HG02571 (cell line): ENCODE data around the gene FAM228A.
"Not testable (repeated sequence)": the region's sequence is repeated elsewhere in the genome, so short reads cannot be mapped to it uniquely, and the experiment has no call there.

Source experiments
- ATAC-seq: cut with Tn5 transposase; IDR thresholded peaks from one replicate; pipeline ENCODE4 v1.9.1; 2021; ENCODE audit warnings: mild to moderate bottlenecking, moderate library complexity; ENCODE audit not compliant: unreplicated experiment

The FAM228A gene

GRCh38 chr2:24174851-24175277, at the start of gene FAM228A:
Gene FAM228A, plus strand, starts transcription at chr2:24175053. Its CDS starts 428 bp downstream, at chr2:24175481.
- no peak for ATAC-seq

GRCh38 chr2:24125956-24126355, 48.9 kb upstream of the FAM228A start:
- no peak for ATAC-seq

- no peak for ATAC-seq
Observed at GRCh38 chr2:24132543-24132942, 42.3 kb upstream of the FAM228A start.

- not testable (repeated sequence) for ATAC-seq
Observed at GRCh38 chr2:24140305-24140704, 34.5 kb upstream of the FAM228A start.

DNA sequence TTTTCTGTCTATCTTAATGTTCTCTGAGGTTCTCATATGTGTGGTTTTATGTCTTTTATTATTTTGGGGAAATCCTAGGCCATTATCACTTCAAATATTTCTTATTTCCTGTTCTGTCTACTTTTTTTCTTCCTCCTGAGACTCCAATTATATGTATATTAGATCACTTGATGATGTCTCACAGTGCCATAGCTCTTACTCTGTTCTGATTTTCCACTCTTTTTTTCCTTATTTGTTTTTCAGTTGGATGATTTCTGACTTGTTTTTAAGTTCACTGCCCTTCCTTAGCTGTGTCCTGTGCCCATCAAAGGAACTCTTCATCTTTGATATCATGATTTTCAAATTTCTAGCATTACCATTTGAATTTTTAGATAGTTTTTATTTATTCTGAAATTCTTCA, 27.5 kb upstream of the FAM228A start:
- no peak for ATAC-seq

GRCh38 chr2:24152413-24153197, 22.2 kb upstream of the FAM228A start:
- ATAC-seq, result no peak

GRCh38 chr2:24153478-24153877, 21.4 kb upstream of the FAM228A start:
- ATAC-seq, result no peak

DNA sequence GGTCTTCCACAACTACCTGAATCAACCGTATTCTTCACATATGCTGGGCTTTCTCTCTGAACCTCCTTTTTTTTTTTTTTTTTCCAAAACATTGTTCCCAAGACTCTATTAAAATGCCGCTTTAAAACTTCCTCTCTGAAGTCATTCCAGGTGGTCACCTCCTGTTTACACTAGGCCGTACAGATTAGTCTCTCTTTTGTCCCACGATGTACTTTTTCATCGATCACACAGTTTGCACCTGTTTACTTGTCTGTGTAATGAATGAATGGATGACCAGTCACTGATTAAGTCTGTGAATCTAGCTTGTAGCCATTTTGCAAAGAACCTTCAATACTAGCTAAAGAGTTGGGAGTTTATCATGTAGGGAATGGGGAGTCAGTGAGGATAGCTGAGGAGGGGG, 16.7 kb upstream of the FAM228A start:
- no peak for ATAC-seq

DNA sequence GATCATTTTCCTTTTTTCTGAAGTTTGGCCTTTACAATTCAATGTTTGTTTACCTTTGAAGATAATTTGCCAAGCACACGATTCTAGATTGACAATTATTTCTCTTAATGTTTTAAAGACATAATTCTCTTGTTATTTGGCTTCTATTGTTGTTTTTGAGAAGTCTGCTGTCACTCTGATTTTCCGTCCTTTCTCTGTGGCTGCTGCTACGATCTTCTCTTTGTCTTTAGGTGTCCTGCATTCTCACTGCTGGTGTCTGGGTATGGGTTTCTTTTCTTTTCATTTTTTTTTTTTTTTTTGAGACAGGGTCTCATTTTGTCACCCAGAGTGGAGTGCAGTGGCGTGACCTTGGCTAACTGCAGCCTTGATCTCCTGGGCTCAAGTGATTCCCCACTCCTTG, 15.1 kb upstream of the FAM228A start:
- no peak for ATAC-seq

DNA sequence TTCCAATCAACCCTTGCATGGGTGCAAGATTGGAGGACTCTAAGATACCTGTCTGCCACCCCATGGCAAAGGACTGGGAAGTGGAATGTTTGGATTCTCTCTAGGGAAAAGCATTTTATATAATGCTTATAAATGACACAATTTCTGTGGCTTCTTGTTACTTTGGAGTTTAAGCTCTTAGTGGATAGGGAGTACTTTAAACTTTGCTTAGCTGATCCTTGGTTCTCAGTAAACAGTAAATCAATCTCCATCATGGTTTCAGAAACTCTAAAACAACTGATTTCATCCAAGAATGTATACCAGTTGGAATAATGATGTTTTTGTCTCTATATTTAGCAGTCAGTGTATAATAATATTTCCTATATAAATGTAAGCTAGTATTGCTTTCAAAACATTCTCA, 14.1 kb upstream of the FAM228A start:
- ATAC-seq, result no peak

- no peak for ATAC-seq
Observed at GRCh38 chr2:24162494-24162893, 12.4 kb upstream of the FAM228A start.

DNA sequence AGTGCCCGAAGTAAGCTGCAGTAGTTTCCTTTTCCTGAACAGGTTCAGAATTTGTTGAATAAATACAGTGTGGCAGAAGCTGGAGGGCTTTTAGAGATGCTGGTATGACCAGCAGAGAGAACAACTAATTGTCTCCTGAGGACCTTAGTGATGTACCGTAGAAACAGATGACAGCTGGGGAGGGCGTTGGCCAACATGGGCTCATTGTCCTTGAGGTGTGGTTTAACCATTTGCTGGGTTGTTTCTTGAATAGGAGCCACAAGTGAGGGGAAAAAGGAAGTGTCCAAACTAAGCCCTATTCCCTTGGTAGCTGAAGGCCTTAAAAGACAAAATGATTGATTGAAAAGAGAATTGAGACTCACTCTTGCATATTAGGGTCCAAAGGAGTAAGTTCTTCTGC, 11.7 kb upstream of the FAM228A start:
- ATAC-seq, result no peak

DNA sequence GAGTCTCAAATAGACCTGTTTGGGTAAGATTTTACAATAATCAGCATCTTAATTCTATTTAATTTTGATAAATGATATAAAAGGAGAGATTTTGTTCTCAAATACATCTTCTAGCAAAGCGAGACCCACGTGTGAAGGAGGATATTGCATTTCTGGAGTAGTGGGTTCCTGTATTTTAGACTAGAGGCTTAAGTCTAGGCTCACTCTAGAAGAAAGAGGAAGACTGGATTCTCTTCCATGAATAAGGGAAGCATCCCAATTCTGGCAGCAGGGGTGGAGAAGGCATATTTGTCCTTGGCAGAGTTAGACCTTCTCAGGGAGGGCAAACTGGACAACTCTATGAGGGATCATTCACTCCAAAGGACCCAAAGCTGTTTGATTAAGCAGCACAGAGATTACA, 11.3 kb upstream of the FAM228A start:
- no peak for ATAC-seq

GRCh38 chr2:24164416-24164973, 10.4 kb upstream of the FAM228A start:
- no peak for ATAC-seq

DNA sequence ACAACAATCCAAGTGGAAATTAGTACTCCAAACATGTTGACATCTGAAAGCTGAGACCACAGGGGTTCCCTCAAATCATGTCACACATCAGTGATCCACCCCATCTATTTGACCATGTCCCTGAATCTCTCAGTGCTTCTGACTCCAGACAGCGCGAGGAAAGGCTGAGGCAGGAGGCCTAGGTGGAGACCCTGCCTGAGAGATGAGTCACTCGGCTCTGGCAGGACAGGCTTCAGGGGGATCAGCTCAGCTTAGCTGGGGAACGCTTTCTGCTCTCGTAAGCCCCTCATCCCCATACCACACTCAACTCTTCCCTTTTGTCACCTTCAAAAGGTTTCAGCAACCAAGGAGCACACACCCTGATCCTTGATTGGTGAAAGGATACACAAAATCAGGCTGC, 5.8 kb upstream of the FAM228A start:
- no peak for ATAC-seq

DNA sequence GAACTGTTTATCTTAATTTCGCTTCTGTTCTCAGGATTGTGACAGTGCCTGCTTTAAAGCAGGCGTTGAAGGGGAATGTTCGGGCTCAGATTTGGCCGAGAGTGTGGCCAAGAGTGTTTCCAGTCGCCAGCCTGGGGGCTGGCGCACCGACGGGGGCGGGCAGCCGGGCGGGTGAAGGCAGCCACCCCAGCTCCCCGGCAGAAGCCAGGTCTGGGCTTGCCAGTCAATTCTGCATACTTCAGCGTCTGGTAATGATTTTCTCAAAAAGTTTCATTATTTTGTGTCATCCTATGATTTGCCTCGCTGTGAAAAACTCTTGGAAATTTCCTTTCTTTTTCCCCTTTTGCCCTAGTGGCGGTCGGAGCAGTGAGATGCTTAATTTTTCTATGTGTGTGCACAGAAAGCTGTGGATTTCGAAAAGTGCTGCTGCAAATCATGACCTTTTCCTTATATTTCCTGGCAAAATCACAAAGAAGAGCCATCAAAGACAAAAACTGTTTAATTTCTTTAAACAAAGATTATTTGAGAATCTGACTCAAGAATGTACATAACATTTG, 856 bp downstream of the FAM228A start:
- ATAC-seq, result no peak

GRCh38 chr2:24176326-24176725, 1.5 kb downstream of the FAM228A start:
- no peak for ATAC-seq

DNA sequence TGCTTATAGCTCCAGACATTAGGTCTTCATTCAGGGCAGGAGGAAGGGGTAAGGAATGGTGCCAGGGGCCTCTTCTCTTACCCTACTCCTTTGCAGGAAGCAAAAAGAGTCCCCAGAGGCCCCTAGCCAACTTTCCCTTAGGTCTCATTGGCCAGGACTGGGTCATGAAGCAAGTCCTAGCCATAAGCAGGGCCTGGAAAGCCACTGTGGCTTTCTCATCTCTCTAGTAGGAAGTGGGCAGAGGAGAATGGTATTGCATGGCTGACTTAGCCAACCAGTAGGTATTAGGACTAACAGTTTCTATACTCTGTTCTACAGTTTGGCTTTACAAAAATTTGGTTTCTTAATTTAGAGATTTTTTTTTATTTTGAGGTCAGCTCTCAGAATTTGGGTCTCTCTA, 4.8 kb downstream of the FAM228A start:
- no peak for ATAC-seq

- no peak for ATAC-seq
Observed at GRCh38 chr2:24181849-24182248, 7.0 kb downstream of the FAM228A start.

DNA sequence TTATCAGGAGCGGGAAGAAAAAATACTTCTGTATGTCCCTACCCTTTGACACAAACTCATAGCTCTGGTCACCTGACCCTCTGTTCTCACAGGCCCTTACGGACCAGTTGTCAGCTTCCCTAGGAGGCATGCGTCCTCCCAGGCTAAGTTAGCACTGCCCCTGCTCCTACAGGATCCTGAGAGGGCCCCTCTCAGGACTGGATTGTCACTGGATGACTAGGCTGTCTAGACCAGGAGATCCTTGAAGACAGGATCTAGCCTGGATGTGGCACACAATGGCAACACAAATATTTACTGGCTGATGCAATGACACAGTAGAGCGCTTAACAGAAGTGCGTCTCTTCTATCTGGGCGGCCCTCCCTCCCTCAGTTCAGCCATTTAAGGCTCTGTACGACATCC, 7.7 kb downstream of the FAM228A start:
- no peak for ATAC-seq

DNA sequence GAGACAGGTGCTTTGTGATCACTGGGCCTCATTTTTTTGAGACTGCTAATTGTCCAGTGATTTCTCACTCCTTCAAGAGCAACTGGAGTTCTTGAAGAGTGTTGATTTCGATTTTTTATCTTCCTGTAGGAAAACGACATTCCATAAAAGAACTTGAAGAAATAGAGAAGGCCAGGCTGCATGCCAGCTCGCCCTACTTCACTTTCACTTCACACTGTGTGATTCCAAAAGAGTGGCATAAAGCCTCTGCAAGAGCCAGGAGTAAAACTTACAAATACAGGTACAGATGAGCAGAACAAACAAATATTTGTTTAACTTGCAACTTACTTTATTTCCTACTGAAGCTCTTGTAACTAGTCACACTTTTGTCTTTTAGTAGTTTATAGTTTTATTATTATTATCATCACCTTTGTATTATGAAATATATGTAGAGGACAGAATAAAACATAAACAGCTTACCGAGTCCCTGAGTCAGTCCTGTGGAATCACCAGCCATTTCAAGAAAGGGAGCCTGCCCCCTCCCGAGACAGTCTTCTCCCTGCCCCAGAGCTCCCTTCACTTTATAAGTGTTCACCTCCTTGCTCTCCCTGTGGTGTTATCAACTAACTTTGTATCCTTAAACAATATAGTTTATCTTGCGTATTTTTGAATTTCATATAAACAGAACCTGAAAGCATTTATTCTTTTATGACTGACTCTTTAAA, 8.7 kb downstream of the FAM228A start:
- ATAC-seq, result no peak

DNA sequence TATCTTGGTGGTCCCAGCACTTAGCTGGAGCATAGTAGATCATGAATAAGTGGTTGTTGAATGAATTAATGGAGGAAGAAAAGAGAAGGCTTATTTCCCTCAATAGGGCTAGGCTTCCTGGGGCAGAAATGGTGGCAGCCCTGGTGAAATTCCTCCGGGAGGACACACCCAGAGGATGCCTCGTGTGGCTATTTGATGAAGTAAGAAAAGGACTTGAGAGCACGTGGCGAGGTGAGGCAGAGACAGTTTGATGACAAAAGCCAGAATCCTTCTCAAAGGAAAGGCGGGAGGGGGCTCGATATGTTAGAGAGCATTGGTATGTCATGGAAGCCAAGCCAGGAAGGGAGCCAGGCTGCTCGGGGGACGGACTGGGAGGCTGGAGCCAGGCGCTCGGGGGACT, 14.7 kb downstream of the FAM228A start:
- no peak for ATAC-seq
